ENCODE data around the gene SNAI1. TPM values are rescaled to one million over a fixed set of nuclear protein-coding genes. Genes with fewer than 3 reads are reported as not detected.

Gene SNAI1
- total RNA-seq, 1 experiment from 2014 or later: 3.6 TPM

GRCh38 chr20:49978685-49979029 lies 4.1 kb upstream of the SNAI1 start:
- Histone ChIP-seq H3K79me2 (ENCODE audit: low read depth) (no peaks in the 10 kb centered on the region), H3K4me1 (replicated peaks; ENCODE audit: insufficient read depth) (peaks cover 19% of the 10 kb centered on the region), H3K4me3 (no peak overlapping the region; the same call in 1 of the 2 replicates), H3K4me2 (peak overlapping the region; percentile 65), H3F3A (ENCODE audit: insufficient read depth, low read depth) (peaks cover 18% of the 10 kb centered on the region), H3K27me3 (ENCODE audit: insufficient read depth, low read depth) (no peaks in the 10 kb centered on the region), H3K9me2 (ENCODE audit: insufficient read depth) (no peaks in the 10 kb centered on the region), H3K9me3 (ENCODE audit: insufficient read depth, low read depth) (no peaks in the 10 kb centered on the region), H4K20me1 (ENCODE audit: insufficient read depth) (no peaks in the 10 kb centered on the region), H3K36me3 (ENCODE audit: low read depth) (no peaks in the 10 kb centered on the region), H3K27ac (no peak overlapping the region), H2AFZ (no peak overlapping the region)
- ChIA-PET POLR2A (ENCODE audit: unreplicated experiment) (no interaction called here), CTCF (interaction anchor here (0.5 to 2.4 kb wide), 12 partner anchors 14 to 1710 kb away, joined by 3 to 31 read pairs (median 5); no protein-coding TSS in a partner anchor)
- no TSS peak for BruUV-seq (replicated peaks)
- intact Hi-C loops (cut with micrococcal nuclease; ENCODE audit: unreplicated experiment): loop anchor here (2.0 kb wide), 1 partner anchor 92 kb away; no protein-coding TSS in a partner anchor
- peak in 1 of 2 experiments; percentile 29 for DNase-seq
- TF ChIP-seq EZH2 (IDR thresholded peaks at IDR 0.05; ENCODE audit: low read depth) (no peak), CTCF (conservative IDR thresholded peaks at IDR 0.05) (no peak)

GRCh38 chr20:49979030-49979832 lies 3.5 kb upstream of the SNAI1 start:
- Histone ChIP-seq H2AFZ (no peak overlapping the region), H3K9me2 (ENCODE audit: insufficient read depth) (no peaks in the 10 kb centered on the region), H3K27me3 (ENCODE audit: insufficient read depth, low read depth) (no peaks in the 10 kb centered on the region), H3K9me3 (ENCODE audit: insufficient read depth, low read depth) (no peaks in the 10 kb centered on the region), H3K36me3 (ENCODE audit: low read depth) (no peaks in the 10 kb centered on the region), H3K4me3 (no peak overlapping the region; the same call in 1 of the 2 replicates), H3K4me1 (replicated peaks; ENCODE audit: insufficient read depth) (peaks cover 19% of the 10 kb centered on the region), H3K27ac (no peak overlapping the region), H4K20me1 (ENCODE audit: insufficient read depth) (no peaks in the 10 kb centered on the region), H3K79me2 (ENCODE audit: low read depth) (no peaks in the 10 kb centered on the region), H3K4me2 (peak overlapping the region; percentile 65), H3F3A (ENCODE audit: insufficient read depth, low read depth) (peaks cover 23% of the 10 kb centered on the region)
- ChIA-PET POLR2A (ENCODE audit: unreplicated experiment) (interaction anchor here (0.6 kb wide), 1 partner anchor 193 kb away, joined by 3 read pairs; no protein-coding TSS in a partner anchor), CTCF (interaction anchor here (0.6 to 2.4 kb wide), 33 partner anchors 11 to 1236 kb away, joined by 3 to 31 read pairs (median 4); no protein-coding TSS in a partner anchor)
- TF ChIP-seq CTCF (conservative IDR thresholded peaks at IDR 0.05): peak; percentile 100
- no peak for TF ChIP-seq EZH2 (IDR thresholded peaks at IDR 0.05; ENCODE audit: low read depth)
- intact Hi-C loops (cut with micrococcal nuclease; ENCODE audit: unreplicated experiment): loop anchor here (2.0 kb wide), 1 partner anchor 92 kb away; no protein-coding TSS in a partner anchor
- DNase-seq: peak; percentile 35 to 55
- no TSS peak for BruUV-seq (replicated peaks)

- peaks cover 25% of the 10 kb centered on the region for H3F3A ChIP-seq (ENCODE audit: insufficient read depth, low read depth)
- H3K4me3 ChIP-seq: no peak overlapping the region
- H3K9me2 ChIP-seq (ENCODE audit: insufficient read depth): no peaks in the 10 kb centered on the region
- no peak overlapping the region for H2AFZ ChIP-seq
- no peaks in the 10 kb centered on the region for H3K36me3 ChIP-seq (ENCODE audit: low read depth)
- no TSS peak for BruUV-seq (replicated peaks)
- no peaks in the 10 kb centered on the region for H3K9me3 ChIP-seq (ENCODE audit: insufficient read depth, low read depth)
- peaks cover 19% of the 10 kb centered on the region for H3K4me1 ChIP-seq (replicated peaks; ENCODE audit: insufficient read depth)
- no peak overlapping the region for H3K27ac ChIP-seq
- no peaks in the 10 kb centered on the region for H3K79me2 ChIP-seq (ENCODE audit: low read depth)
- TF ChIP-seq CTCF (conservative IDR thresholded peaks at IDR 0.05) (no peak), EZH2 (IDR thresholded peaks at IDR 0.05; ENCODE audit: low read depth) (no peak)
- intact Hi-C loops (cut with micrococcal nuclease; ENCODE audit: unreplicated experiment): loop anchor here (5.0 kb wide), 3 partner anchors 57 to 187 kb away; no protein-coding TSS in a partner anchor
- DNase-seq: peak in 1 of 2 experiments; percentile 11
- CTCF ChIA-PET: interaction anchor here (0.6 to 2.4 kb wide), 4 partner anchors 39 to 263 kb away, joined by 3 to 22 read pairs (median 4); no protein-coding TSS in a partner anchor
- H3K4me2 ChIP-seq: no peak overlapping the region
- H4K20me1 ChIP-seq (ENCODE audit: insufficient read depth): no peaks in the 10 kb centered on the region
- POLR2A ChIA-PET (ENCODE audit: unreplicated experiment): interaction anchor here (0.6 kb wide), 1 partner anchor 89 kb away, joined by 8 read pairs; no protein-coding TSS in a partner anchor
- no peaks in the 10 kb centered on the region for H3K27me3 ChIP-seq (ENCODE audit: insufficient read depth, low read depth)
Measured at GRCh38 chr20:49980140-49981008, 2.4 kb upstream of the SNAI1 start.
